HCEC 1CT (cell line): Measurements from ENCODE around the gene TMEM242.

Source experiments
- DNase-seq: peaks from one replicate; pipeline ENCODE4 v3.0.0-alpha.2; 2017

The TMEM242 gene

GRCh38 chr6:157287247-157287850, 36.0 kb downstream of the TMEM242 start:
- DNase-seq, result no peak

- no peak for DNase-seq
These were observed 37.9 kb downstream of the TMEM242 start for GRCh38 chr6:157285422-157285779.

GRCh38 chr6:157284738-157285421, 38.4 kb downstream of the TMEM242 start:
- DNase-seq, result no peak

- no peak for DNase-seq
These were observed 39.2 kb downstream of the TMEM242 start for GRCh38 chr6:157283900-157284737.

GRCh38 chr6:157283330-157283898, 39.9 kb downstream of the TMEM242 start:
- DNase-seq, result no peak

GRCh38 chr6:157282284-157282683, 41.0 kb downstream of the TMEM242 start:
- DNase-seq, result no peak

GRCh38 chr6:157281570-157281969, 41.7 kb downstream of the TMEM242 start:
- no peak for DNase-seq

GRCh38 chr6:157280947-157281346, 42.4 kb downstream of the TMEM242 start:
- DNase-seq, result no peak

GRCh38 chr6:157280157-157280556, 43.2 kb downstream of the TMEM242 start:
- DNase-seq, result no peak

GRCh38 chr6:157278171-157278570, 45.1 kb downstream of the TMEM242 start:
- no peak for DNase-seq

- DNase-seq, result no peak
These were observed 46.6 kb downstream of the TMEM242 start for GRCh38 chr6:157276731-157277130.

- DNase-seq, result no peak
These were observed 47.2 kb downstream of the TMEM242 start for GRCh38 chr6:157276134-157276532.

GRCh38 chr6:157274471-157275226, 48.7 kb downstream of the TMEM242 start:
- peak; percentile 54 for DNase-seq

GRCh38 chr6:157273756-157274470, 49.4 kb downstream of the TMEM242 start:
- DNase-seq, result no peak

GRCh38 chr6:157272866-157273755, 50.2 kb downstream of the TMEM242 start:
- no peak for DNase-seq

- no peak for DNase-seq
These were observed 50.9 kb downstream of the TMEM242 start for GRCh38 chr6:157272372-157272771.

- no peak for DNase-seq
These were observed 51.4 kb downstream of the TMEM242 start for GRCh38 chr6:157271911-157272310.

GRCh38 chr6:157271441-157271840, 51.9 kb downstream of the TMEM242 start:
- DNase-seq, result no peak

- no peak for DNase-seq
These were observed 52.4 kb downstream of the TMEM242 start for GRCh38 chr6:157270916-157271315.

- DNase-seq, result no peak
These were observed 53.0 kb downstream of the TMEM242 start for GRCh38 chr6:157270308-157270707.

- peak; percentile 10 for DNase-seq
These were observed 54.0 kb downstream of the TMEM242 start for GRCh38 chr6:157269261-157269794.
